ENCODE data around the gene CHRM5. TPM values are rescaled to one million over a fixed set of nuclear protein-coding genes. Genes with fewer than 3 reads are reported as not detected.

CHRM5 gene
- total and polyA plus RNA-seq, 2 of the 8 experiments (the other 6 are each of a cell fraction or from before 2014, with no cell fraction given) = not detected

DNA sequence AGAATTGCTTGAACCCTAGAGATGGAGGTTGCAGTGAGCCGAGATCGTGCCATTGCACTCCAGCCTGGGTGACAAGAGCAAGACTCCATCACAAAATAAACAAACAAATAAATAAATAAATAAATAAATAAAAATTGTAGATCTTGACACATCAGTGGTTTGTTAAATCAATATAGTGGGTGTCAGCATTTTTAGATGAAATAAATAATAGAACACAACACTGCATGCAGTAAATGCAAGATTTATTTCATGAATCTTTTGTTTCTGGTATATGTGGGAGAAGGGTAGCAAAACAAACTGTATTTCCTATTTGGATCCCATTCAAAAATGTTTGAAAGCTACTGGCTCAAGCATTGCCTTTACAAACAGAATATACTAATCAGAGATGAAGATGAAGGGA, 35.6 kb upstream of the CHRM5 start:
- no peak overlapping the region for H3K4ac ChIP-seq (replicated peaks; ENCODE audit: insufficient read length, low read depth, low read length)
- H3K36me3 ChIP-seq (ENCODE audit: control insufficient read depth in 2 of 4, insufficient read depth in 4 of 4, low read length in 3 of 4) = no peaks in the 10 kb centered on the region
- no peaks in the 10 kb centered on the region for H4K20me1 ChIP-seq (replicated peaks in 1 of 2; ENCODE audit: control insufficient read depth in 1 of 2, insufficient read depth in 2 of 2, low read length in 2 of 2)
- H3K79me2 ChIP-seq (ENCODE audit: control insufficient read depth in 1 of 2, insufficient read depth in 2 of 2, low read length in 2 of 2) = no peaks in the 10 kb centered on the region
- no peak overlapping the region for H3K18ac ChIP-seq (ENCODE audit: extremely low read depth, low read length)
- no peaks in the 10 kb centered on the region for H3K9me3 ChIP-seq (ENCODE audit: insufficient read depth in 2 of 2, low read depth in 1 of 2, low read length in 1 of 2)
- H2BK12ac ChIP-seq (ENCODE audit: low read depth, low read length) = no peak overlapping the region
- no peak overlapping the region for H3K27ac ChIP-seq (ENCODE audit: low read depth, low read length)
- H3K27me3 ChIP-seq (replicated peaks in 1 of 4; ENCODE audit: control insufficient read depth in 3 of 4, extremely low read depth in 1 of 4, insufficient read depth in 3 of 4, low read length in 3 of 4) = no peaks in the 10 kb centered on the region
- ChIA-PET POLR2A (ENCODE audit: partially characterized antibody) (no interaction called here), CTCF (ENCODE audit: partially characterized antibody) (interaction anchor here (0.8 kb wide), 1 partner anchor 9 kb away, joined by 6 read pairs; no protein-coding TSS in a partner anchor)
- H4K8ac ChIP-seq (ENCODE audit: extremely low read depth, insufficient read depth, low read length) = no peak overlapping the region
- H2BK20ac ChIP-seq (ENCODE audit: low read length) = no peak overlapping the region
- no peak overlapping the region for H4K91ac ChIP-seq (replicated peaks; ENCODE audit: insufficient read length, low read length)
- H4K5ac ChIP-seq (ENCODE audit: insufficient read length, low read depth, low read length) = no peak overlapping the region
- 100% methylated on average over 2 of the region's 2 CpGs; no CpG with 5 or more reads in 1 of the 2 experiments for WGBS, 2 experiments (ENCODE audit: extremely low coverage in 1 of 2, insufficient coverage in 1 of 2, insufficient read length in 1 of 2, insufficient replicate concordance in 2 of 2, low coverage in 1 of 2, low lambda C conversion rate in 2 of 2, missing lambda C conversion rate in 1 of 2)
- FAIRE-seq = no peak
- no peak for DNase-seq (ENCODE audit: low read depth in 1 of 2, low spot score in 2 of 2)
- no peak overlapping the region for H2AK5ac ChIP-seq (ENCODE audit: low read depth, low read length)
- H3K4me3 ChIP-seq (ENCODE audit: extremely low read depth in 1 of 4, insufficient read depth in 2 of 4, low read depth in 3 of 4, low read length in 4 of 4) = no peak overlapping the region
- H3K4me1 ChIP-seq (replicated peaks in 1 of 4; ENCODE audit: control insufficient read depth in 3 of 4, insufficient read depth in 4 of 4, low read length in 3 of 4) = no peaks in the 10 kb centered on the region; a peak in 1 of 7 replicates
- no peak overlapping the region for H3K14ac ChIP-seq (ENCODE audit: insufficient read length)
- no peak overlapping the region for H3K23ac ChIP-seq (ENCODE audit: insufficient read length)
- no peak overlapping the region for H3K4me2 ChIP-seq (ENCODE audit: insufficient read depth in 1 of 2, low read depth in 2 of 2, low read length in 2 of 2)
- H3K79me1 ChIP-seq (ENCODE audit: low read depth, low read length) = no peaks in the 10 kb centered on the region
- H2BK5ac ChIP-seq (ENCODE audit: low read depth, low read length) = no peak overlapping the region
- no peak overlapping the region for H3K9ac ChIP-seq (replicated peaks in 1 of 4; ENCODE audit: extremely low read depth in 1 of 4, low read depth in 3 of 4, low read length in 3 of 4)
- no peak overlapping the region for H3K56ac ChIP-seq (replicated peaks; ENCODE audit: insufficient read length, low read depth, low read length)
- H2BK15ac ChIP-seq (ENCODE audit: low read length) = no peak overlapping the region
- no peak overlapping the region for H2BK120ac ChIP-seq (replicated peaks; ENCODE audit: low read depth, low read length)
- H2AFZ ChIP-seq (ENCODE audit: low read length) = no peak overlapping the region
- no peaks in the 10 kb centered on the region; the same call in 1 of the 2 replicates for H3K23me2 ChIP-seq (ENCODE audit: low read depth, low read length)
- TF ChIP-seq GTF2F1 (IDR thresholded peaks at IDR 0.05; ENCODE audit: borderline replicate concordance, low read depth, low read length) = no peak
- no peak for TF ChIP-seq RNF2 (IDR thresholded peaks at IDR 0.05; ENCODE audit: borderline replicate concordance, low read depth, low read length, missing control alignments, poor library complexity, severe bottlenecking)
- TF ChIP-seq YY1 (IDR thresholded peaks at IDR 0.05; ENCODE audit: low read depth, low read length) = no peak
- TF ChIP-seq NRF1 (IDR thresholded peaks at IDR 0.05; ENCODE audit: low read depth, low read length) = no peak
- TF ChIP-seq, protein P1, sequence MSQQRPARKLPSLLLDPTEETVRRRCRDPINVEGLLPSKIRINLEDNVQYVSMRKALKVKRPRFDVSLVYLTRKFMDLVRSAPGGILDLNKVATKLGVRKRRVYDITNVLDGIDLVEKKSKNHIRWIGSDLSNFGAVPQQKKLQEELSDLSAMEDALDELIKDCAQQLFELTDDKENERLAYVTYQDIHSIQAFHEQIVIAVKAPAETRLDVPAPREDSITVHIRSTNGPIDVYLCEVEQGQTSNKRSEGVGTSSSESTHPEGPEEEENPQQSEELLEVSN (IDR thresholded peaks at IDR 0.05) = no peak
- no peak for TF ChIP-seq GABPA (IDR thresholded peaks at IDR 0.05; ENCODE audit: borderline replicate concordance, insufficient read depth, low read length)
- TF ChIP-seq TBP (IDR thresholded peaks at IDR 0.05; ENCODE audit: low read depth, low read length) = no peak
- TF ChIP-seq NANOG (IDR thresholded peaks at IDR 0.05; ENCODE audit: insufficient read depth, low read depth, low read length, poor library complexity, severe bottlenecking) = no peak
- no peak for TF ChIP-seq RBBP5 (IDR thresholded peaks at IDR 0.05; ENCODE audit: borderline replicate concordance, low read depth, low read length)
- TF ChIP-seq KDM5A (IDR thresholded peaks at IDR 0.05; ENCODE audit: low read length) = no peak
- no peak for TF ChIP-seq CTBP2 (IDR thresholded peaks at IDR 0.05; ENCODE audit: borderline replicate concordance, insufficient read depth, insufficient read length, low read length)
- TF ChIP-seq CBX5 (IDR thresholded peaks at IDR 0.05; ENCODE audit: low read depth, low read length) = no peak
